ENCODE results near the gene ANKS6. TPM values are rescaled to one million over a fixed set of nuclear protein-coding genes. Genes with fewer than 3 reads are reported as not detected.

ANKS6 gene
- total RNA-seq, 2 donors from 2014 or later = 41.7 to 55.2 TPM

DNA sequence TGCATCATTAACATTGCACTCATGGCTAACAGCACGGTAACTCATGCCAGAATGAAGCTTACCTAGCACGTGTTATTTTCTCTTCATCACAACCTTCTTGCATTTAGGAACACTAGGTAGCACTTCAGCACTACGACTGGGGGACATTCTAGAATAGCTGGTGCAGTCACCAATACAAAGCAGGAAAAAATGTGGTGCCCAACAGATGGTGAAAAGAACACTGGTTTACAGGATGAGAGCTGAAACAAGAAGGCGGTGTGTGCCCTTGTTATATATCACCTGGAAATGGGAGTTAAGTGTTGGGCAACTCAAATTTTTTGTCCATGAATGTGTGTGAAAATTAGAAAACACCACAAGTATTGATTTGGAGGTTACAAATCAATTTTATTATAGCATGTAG, 41.2 kb upstream of the ANKS6 start:
- Mint-ChIP-seq H3K36me3 (ENCODE audit: low read depth) (peaks cover 40% of the 10 kb centered on the region), H3K4me3 (no peak overlapping the region), H3K9me3 (no peaks in the 10 kb centered on the region), H3K4me1 (no peaks in the 10 kb centered on the region), H3K27me3 (ENCODE audit: insufficient read depth) (no peaks in the 10 kb centered on the region), H3K27ac (no peak overlapping the region)
- TF ChIP-seq, protein P1, sequence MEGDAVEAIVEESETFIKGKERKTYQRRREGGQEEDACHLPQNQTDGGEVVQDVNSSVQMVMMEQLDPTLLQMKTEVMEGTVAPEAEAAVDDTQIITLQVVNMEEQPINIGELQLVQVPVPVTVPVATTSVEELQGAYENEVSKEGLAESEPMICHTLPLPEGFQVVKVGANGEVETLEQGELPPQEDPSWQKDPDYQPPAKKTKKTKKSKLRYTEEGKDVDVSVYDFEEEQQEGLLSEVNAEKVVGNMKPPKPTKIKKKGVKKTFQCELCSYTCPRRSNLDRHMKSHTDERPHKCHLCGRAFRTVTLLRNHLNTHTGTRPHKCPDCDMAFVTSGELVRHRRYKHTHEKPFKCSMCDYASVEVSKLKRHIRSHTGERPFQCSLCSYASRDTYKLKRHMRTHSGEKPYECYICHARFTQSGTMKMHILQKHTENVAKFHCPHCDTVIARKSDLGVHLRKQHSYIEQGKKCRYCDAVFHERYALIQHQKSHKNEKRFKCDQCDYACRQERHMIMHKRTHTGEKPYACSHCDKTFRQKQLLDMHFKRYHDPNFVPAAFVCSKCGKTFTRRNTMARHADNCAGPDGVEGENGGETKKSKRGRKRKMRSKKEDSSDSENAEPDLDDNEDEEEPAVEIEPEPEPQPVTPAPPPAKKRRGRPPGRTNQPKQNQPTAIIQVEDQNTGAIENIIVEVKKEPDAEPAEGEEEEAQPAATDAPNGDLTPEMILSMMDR (conservative IDR thresholded peaks at IDR 0.05) = no peak
- WGBS, 2 experiments (ENCODE audit: insufficient coverage in 1 of 2, insufficient read length in 1 of 2) = 90 to 91% methylated on average over 4 of the region's 4 CpGs
- H3K9me3 ChIP-seq (ENCODE audit: control insufficient read depth, low read length) = no peaks in the 10 kb centered on the region
- no peaks in the 10 kb centered on the region for H3K4me1 ChIP-seq (ENCODE audit: control insufficient read depth, insufficient read depth, low read length)
- H3K27me3 ChIP-seq (ENCODE audit: control insufficient read depth, insufficient read depth, low read length, poor library complexity, severe bottlenecking) = no peaks in the 10 kb centered on the region
- no peak for DNase-seq
- H3K27ac ChIP-seq (ENCODE audit: low read depth, low read length) = no peak overlapping the region
- no peak overlapping the region for H3K4me3 ChIP-seq (ENCODE audit: low read length)
- peaks cover 3% of the 10 kb centered on the region for H3K36me3 ChIP-seq (ENCODE audit: control insufficient read depth, insufficient read depth, low read length)
- no peak overlapping the region for H3K9ac ChIP-seq (ENCODE audit: extremely low read depth, low read length, poor library complexity, severe bottlenecking)

DNA sequence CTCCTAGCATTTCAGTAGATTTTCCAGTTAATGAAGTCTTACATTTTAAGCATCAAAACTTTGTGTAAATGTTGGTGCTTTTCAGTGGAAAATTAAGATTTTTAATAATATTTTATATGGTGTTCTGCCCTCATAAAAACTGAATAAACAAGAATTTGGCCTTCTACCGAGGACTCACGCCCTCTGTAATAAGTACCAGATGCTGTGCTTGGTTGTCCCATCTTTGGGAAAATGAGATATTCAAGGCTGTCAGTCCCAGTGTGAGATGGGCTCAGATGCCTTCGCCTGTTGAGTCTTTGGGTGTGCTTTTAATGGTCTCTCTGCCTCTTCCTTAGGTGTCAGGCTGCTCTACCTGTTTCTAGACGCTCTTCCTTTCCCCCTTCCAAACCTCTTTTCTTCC, 39.9 kb upstream of the ANKS6 start:
- Histone ChIP-seq H3K9me3 (ENCODE audit: control insufficient read depth, low read length) (no peaks in the 10 kb centered on the region), H3K4me1 (ENCODE audit: control insufficient read depth, insufficient read depth, low read length) (no peaks in the 10 kb centered on the region), H3K9ac (ENCODE audit: extremely low read depth, low read length, poor library complexity, severe bottlenecking) (no peak overlapping the region), H3K27me3 (ENCODE audit: control insufficient read depth, insufficient read depth, low read length, poor library complexity, severe bottlenecking) (no peaks in the 10 kb centered on the region), H3K4me3 (ENCODE audit: low read length) (no peak overlapping the region), H3K27ac (ENCODE audit: low read depth, low read length) (no peak overlapping the region), H3K36me3 (ENCODE audit: control insufficient read depth, insufficient read depth, low read length) (peaks cover under 1% of the 10 kb centered on the region)
- 91% methylated on average over 4 of the region's 4 CpGs; no CpG with 5 or more reads in 1 of the 2 experiments for WGBS, 2 experiments (ENCODE audit: insufficient coverage in 1 of 2, insufficient read length in 1 of 2)
- H3K27me3 Mint-ChIP-seq (ENCODE audit: insufficient read depth) = no peaks in the 10 kb centered on the region
- no peak overlapping the region for H3K27ac Mint-ChIP-seq
- H3K4me3 Mint-ChIP-seq = no peak overlapping the region
- DNase-seq = no peak
- H3K36me3 Mint-ChIP-seq (ENCODE audit: low read depth) = peaks cover 39% of the 10 kb centered on the region
- TF ChIP-seq, protein P1 (conservative IDR thresholded peaks at IDR 0.05) = no peak
- H3K4me1 Mint-ChIP-seq = no peaks in the 10 kb centered on the region
- no peaks in the 10 kb centered on the region for H3K9me3 Mint-ChIP-seq

DNA sequence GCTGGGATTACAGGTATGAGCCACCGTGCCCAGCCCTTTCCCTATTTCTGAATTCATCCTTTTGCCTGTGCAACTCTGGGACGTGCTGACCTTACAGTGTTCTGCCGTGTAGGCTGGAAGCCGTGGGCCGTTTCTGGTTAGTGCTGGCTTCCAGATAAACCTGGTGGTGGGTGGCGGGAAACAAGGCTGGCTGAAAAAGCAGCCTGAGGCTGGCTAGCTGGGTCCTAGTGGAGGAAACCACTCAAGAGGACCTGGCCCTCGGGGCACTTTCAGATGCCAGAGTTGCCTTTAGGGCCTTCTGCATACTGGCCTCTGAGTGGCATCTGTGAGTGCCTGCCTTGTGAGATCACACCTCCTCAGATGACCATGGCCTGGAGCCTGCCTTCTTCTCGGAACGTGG, 38.0 kb upstream of the ANKS6 start:
- no peak overlapping the region for H3K27ac Mint-ChIP-seq

More for the DNA sequence above, 38.0 kb upstream of the ANKS6 start:
- Histone ChIP-seq H3K9me3 (ENCODE audit: control insufficient read depth, low read length) (no peaks in the 10 kb centered on the region), H3K4me1 (ENCODE audit: control insufficient read depth, insufficient read depth, low read length) (no peaks in the 10 kb centered on the region), H3K36me3 (ENCODE audit: control insufficient read depth, insufficient read depth, low read length) (no peaks in the 10 kb centered on the region), H3K27me3 (ENCODE audit: control insufficient read depth, insufficient read depth, low read length, poor library complexity, severe bottlenecking) (no peaks in the 10 kb centered on the region), H3K9ac (ENCODE audit: extremely low read depth, low read length, poor library complexity, severe bottlenecking) (no peak overlapping the region), H3K4me3 (ENCODE audit: low read length) (no peak overlapping the region), H3K27ac (ENCODE audit: low read depth, low read length) (no peak overlapping the region)
- H3K4me3 Mint-ChIP-seq = no peak overlapping the region
- no peaks in the 10 kb centered on the region for H3K27me3 Mint-ChIP-seq (ENCODE audit: insufficient read depth)
- H3K36me3 Mint-ChIP-seq (ENCODE audit: low read depth) = peaks cover 36% of the 10 kb centered on the region
- TF ChIP-seq, protein P1 (conservative IDR thresholded peaks at IDR 0.05) = no peak
- no peaks in the 10 kb centered on the region for H3K9me3 Mint-ChIP-seq
- WGBS, 2 experiments (ENCODE audit: insufficient coverage in 1 of 2, insufficient read length in 1 of 2) = 86 to 96% methylated on average over 7 to 9 of the region's 9 CpGs
- no peak for DNase-seq
- no peaks in the 10 kb centered on the region for H3K4me1 Mint-ChIP-seq
